D721Med (cell line): ENCODE results near the gene CACNA1B.

Experiments used
- DNase-seq: peaks from one replicate; pipeline ENCODE4 v3.0.0; 2011; ENCODE audit warnings: low spot score; ENCODE audit not compliant: insufficient read length
- FAIRE-seq: peaks from 2 replicates; lab custom pipeline; 2011; peaks lifted over from hg19 to GRCh38; lab: Jason Lieb, UNC
- CTCF ChIP-seq: IDR thresholded peaks from 2 replicates; pipeline ENCODE4 v1.5.1; 2012; ENCODE audit warnings: mild to moderate bottlenecking, control low read depth; ENCODE audit not compliant: insufficient read depth; ENCODE audit errors: missing control alignments

CACNA1B gene

GRCh38 chr9:137917795-137918194 lies 40.2 kb downstream of the CACNA1B start:
- no peak for TF ChIP-seq CTCF
- FAIRE-seq: no peak
- DNase-seq: no peak

- no peak for TF ChIP-seq CTCF
- DNase-seq (no peak), FAIRE-seq (no peak)
Measured at GRCh38 chr9:137918331-137919094, 40.9 kb downstream of the CACNA1B start.

- DNase-seq (no peak), FAIRE-seq (no peak)
- TF ChIP-seq CTCF: no peak
Measured at GRCh38 chr9:137919095-137919465, 41.5 kb downstream of the CACNA1B start.

DNA sequence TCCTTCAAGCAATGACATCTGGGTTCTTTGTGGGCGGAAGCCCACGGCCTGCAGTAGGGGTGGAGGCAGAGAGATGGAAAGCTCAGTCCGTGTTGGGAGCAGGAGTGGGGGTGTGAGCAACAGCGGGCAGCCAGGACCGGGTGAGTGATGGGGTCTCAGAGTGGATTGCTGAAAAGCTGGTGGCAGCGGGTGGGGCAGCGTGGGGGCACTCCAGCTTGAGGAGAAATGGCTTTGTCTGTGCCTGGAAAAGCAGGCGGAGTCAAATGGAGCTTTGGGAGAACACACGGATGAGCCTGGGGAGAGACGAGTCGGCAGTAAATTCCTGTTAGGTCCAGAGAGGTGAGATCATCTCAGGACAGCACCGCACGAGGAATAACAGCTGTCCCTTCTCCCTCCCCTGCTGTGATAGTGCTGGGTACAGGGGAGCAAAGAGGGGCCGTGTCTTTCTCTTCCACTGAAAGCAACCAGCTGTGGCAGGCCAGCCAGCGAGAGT lies 42.1 kb downstream of the CACNA1B start:
- DNase-seq: no peak

GRCh38 chr9:137920753-137921152 lies 43.2 kb downstream of the CACNA1B start:
- TF ChIP-seq CTCF: no peak
- FAIRE-seq: no peak
- DNase-seq: no peak

More for the DNA sequence above, 42.1 kb downstream of the CACNA1B start:
- FAIRE-seq: no peak
- no peak for TF ChIP-seq CTCF

DNA sequence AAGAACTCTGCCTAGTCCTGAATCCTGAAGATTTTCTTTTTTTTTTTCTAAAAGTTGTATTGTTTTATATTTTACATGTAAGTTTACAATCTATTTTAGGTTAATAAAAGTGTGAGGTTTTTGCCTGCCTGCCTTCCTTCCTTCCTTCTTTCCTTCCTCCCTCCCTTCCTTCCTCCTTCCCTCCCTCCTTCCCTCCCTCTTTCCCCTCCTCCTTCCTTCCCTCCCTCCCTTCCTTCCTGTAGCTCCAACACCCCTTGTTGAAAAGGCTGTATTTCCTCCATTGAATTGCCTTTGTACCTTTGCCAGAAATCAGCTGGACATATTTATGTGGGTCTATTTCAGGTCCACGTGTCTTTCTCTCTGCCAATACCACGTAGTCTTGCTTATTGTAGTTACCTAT lies 46.6 kb downstream of the CACNA1B start:
- no peak for TF ChIP-seq CTCF
- no peak for FAIRE-seq
- DNase-seq: no peak

- DNase-seq (no peak), FAIRE-seq (no peak)
- TF ChIP-seq CTCF: no peak
Measured at GRCh38 chr9:137924761-137925369, 47.3 kb downstream of the CACNA1B start.
